Measurements from ENCODE around the gene KIF21B.

Gene KIF21B

GRCh38 chr1:201015551-201016091 is 7.9 kb downstream of the KIF21B start:
- Histone ChIP-seq H3K36me3 (ENCODE audit: control insufficient read depth in 1 of 2, insufficient read depth in 2 of 2, low read depth in 1 of 2, low read length in 2 of 2) (no peaks in the 10 kb centered on the region), H3K14ac (ENCODE audit: low read length in 2 of 2) (no peak overlapping the region), H3K9ac (ENCODE audit: low read length) (no peak overlapping the region), H4K91ac (ENCODE audit: low read length) (no peak overlapping the region), H2AK5ac (ENCODE audit: low read length, severe bottlenecking) (no peak overlapping the region), H3K4ac (ENCODE audit: low read depth in 1 of 2, low read length in 2 of 2) (no peak overlapping the region), H3K9me3 (ENCODE audit: control insufficient read depth, low read length) (no peaks in the 10 kb centered on the region), H2BK5ac (ENCODE audit: low read depth, low read length, poor library complexity, severe bottlenecking) (no peak overlapping the region), H2BK15ac (ENCODE audit: low read depth, poor library complexity, severe bottlenecking) (no peak overlapping the region), H3K79me1 (replicated peaks; ENCODE audit: low read length, poor library complexity, severe bottlenecking) (peaks cover 44% of the 10 kb centered on the region), H4K8ac (ENCODE audit: low read length) (no peak overlapping the region), H3K4me3 (ENCODE audit: insufficient read depth in 1 of 2, low read depth in 1 of 2, low read length in 2 of 2) (no peak overlapping the region), H3K27ac (ENCODE audit: low read length, poor library complexity, severe bottlenecking) (no peak overlapping the region), H2AFZ (ENCODE audit: low read depth, low read length) (no peak overlapping the region), H3K27me3 (ENCODE audit: control insufficient read depth in 1 of 2, insufficient read depth in 1 of 2, low read length in 2 of 2) (peaks cover 0 to 54% of the 10 kb centered on the region in 2 experiments), H3K23ac (ENCODE audit: low read length in 2 of 2) (no peak overlapping the region), H3K18ac (ENCODE audit: low read depth in 1 of 2, low read length in 2 of 2) (no peak overlapping the region), H2BK120ac (ENCODE audit: low read depth, low read length) (no peak overlapping the region), H3K4me1 (ENCODE audit: control insufficient read depth, insufficient read depth, low read depth, low read length) (peaks cover 47% of the 10 kb centered on the region), H2BK12ac (ENCODE audit: low read length in 2 of 2) (no peak overlapping the region), H3K4me2 (ENCODE audit: low read length, poor library complexity, severe bottlenecking) (no peak overlapping the region)
- 39% methylated on average over 5 of the region's 5 CpGs for WGBS
- DNase-seq: peak; percentile 28

GRCh38 chr1:201014816-201015200 is 8.7 kb downstream of the KIF21B start:
- no peak overlapping the region for H3K27ac ChIP-seq (ENCODE audit: low read length, poor library complexity, severe bottlenecking)
- no peak overlapping the region for H3K9ac ChIP-seq (ENCODE audit: low read length)
- no peak overlapping the region for H3K4ac ChIP-seq (ENCODE audit: low read depth in 1 of 2, low read length in 2 of 2)
- peaks cover 42% of the 10 kb centered on the region for H3K4me1 ChIP-seq (ENCODE audit: control insufficient read depth, insufficient read depth, low read depth, low read length)
- H3K4me3 ChIP-seq (ENCODE audit: insufficient read depth in 1 of 2, low read depth in 1 of 2, low read length in 2 of 2): no peak overlapping the region
- peaks cover 43% of the 10 kb centered on the region for H3K79me1 ChIP-seq (replicated peaks; ENCODE audit: low read length, poor library complexity, severe bottlenecking)
- no peak overlapping the region for H3K14ac ChIP-seq (ENCODE audit: low read length in 2 of 2)
- H2BK5ac ChIP-seq (ENCODE audit: low read depth, low read length, poor library complexity, severe bottlenecking): no peak overlapping the region
- no peak overlapping the region for H2AFZ ChIP-seq (ENCODE audit: low read depth, low read length)
- H4K8ac ChIP-seq (ENCODE audit: low read length): no peak overlapping the region
- H2AK5ac ChIP-seq (ENCODE audit: low read length, severe bottlenecking): no peak overlapping the region
- H3K23ac ChIP-seq (ENCODE audit: low read length in 2 of 2): no peak overlapping the region
- WGBS: 90% methylated on average over 3 of the region's 3 CpGs
- H3K18ac ChIP-seq (ENCODE audit: low read depth in 1 of 2, low read length in 2 of 2): no peak overlapping the region
- no peak overlapping the region for H4K91ac ChIP-seq (ENCODE audit: low read length)
- no peak overlapping the region for H2BK15ac ChIP-seq (ENCODE audit: low read depth, poor library complexity, severe bottlenecking)
- peaks cover 0 to 59% of the 10 kb centered on the region in 2 experiments for H3K27me3 ChIP-seq (ENCODE audit: control insufficient read depth in 1 of 2, insufficient read depth in 1 of 2, low read length in 2 of 2)
- no peaks in the 10 kb centered on the region for H3K36me3 ChIP-seq (ENCODE audit: control insufficient read depth in 1 of 2, insufficient read depth in 2 of 2, low read depth in 1 of 2, low read length in 2 of 2)
- no peak for DNase-seq
- no peak overlapping the region for H2BK12ac ChIP-seq (ENCODE audit: low read length in 2 of 2)
- H2BK120ac ChIP-seq (ENCODE audit: low read depth, low read length): no peak overlapping the region
- no peaks in the 10 kb centered on the region for H3K9me3 ChIP-seq (ENCODE audit: control insufficient read depth, low read length)
- no peak overlapping the region for H3K4me2 ChIP-seq (ENCODE audit: low read length, poor library complexity, severe bottlenecking)

GRCh38 chr1:201013991-201014815 is 9.3 kb downstream of the KIF21B start:
- Histone ChIP-seq H3K4me2 (ENCODE audit: low read length, poor library complexity, severe bottlenecking) (peak overlapping the region; percentile 34), H4K8ac (ENCODE audit: low read length) (no peak overlapping the region), H3K4me3 (ENCODE audit: insufficient read depth in 1 of 2, low read depth in 1 of 2, low read length in 2 of 2) (peak overlapping the region; percentile 28 to 55), H2AK5ac (ENCODE audit: low read length, severe bottlenecking) (no peak overlapping the region), H3K4me1 (ENCODE audit: control insufficient read depth, insufficient read depth, low read depth, low read length) (peaks cover 40% of the 10 kb centered on the region), H4K91ac (ENCODE audit: low read length) (peak overlapping the region; percentile 35), H3K4ac (ENCODE audit: low read depth in 1 of 2, low read length in 2 of 2) (no peak overlapping the region), H3K36me3 (ENCODE audit: control insufficient read depth in 1 of 2, insufficient read depth in 2 of 2, low read depth in 1 of 2, low read length in 2 of 2) (no peaks in the 10 kb centered on the region), H3K9me3 (ENCODE audit: control insufficient read depth, low read length) (no peaks in the 10 kb centered on the region), H3K9ac (ENCODE audit: low read length) (peak overlapping the region; percentile 18), H2AFZ (ENCODE audit: low read depth, low read length) (no peak overlapping the region), H2BK15ac (ENCODE audit: low read depth, poor library complexity, severe bottlenecking) (peak overlapping the region; percentile 2), H3K27ac (ENCODE audit: low read length, poor library complexity, severe bottlenecking) (no peak overlapping the region), H2BK120ac (ENCODE audit: low read depth, low read length) (no peak overlapping the region), H3K18ac (ENCODE audit: low read depth in 1 of 2, low read length in 2 of 2) (no peak overlapping the region), H2BK5ac (ENCODE audit: low read depth, low read length, poor library complexity, severe bottlenecking) (no peak overlapping the region), H2BK12ac (ENCODE audit: low read length in 2 of 2) (no peak overlapping the region), H3K23ac (ENCODE audit: low read length in 2 of 2) (no peak overlapping the region), H3K79me1 (replicated peaks; ENCODE audit: low read length, poor library complexity, severe bottlenecking) (peaks cover 43% of the 10 kb centered on the region), H3K14ac (ENCODE audit: low read length in 2 of 2) (no peak overlapping the region), H3K27me3 (ENCODE audit: control insufficient read depth in 1 of 2, insufficient read depth in 1 of 2, low read length in 2 of 2) (peaks cover 0 to 59% of the 10 kb centered on the region in 2 experiments)
- DNase-seq: no peak
- WGBS: 64% methylated on average over 26 of the region's 33 CpGs

GRCh38 chr1:201013031-201013485 is 10.5 kb downstream of the KIF21B start:
- Histone ChIP-seq H2BK5ac (ENCODE audit: low read depth, low read length, poor library complexity, severe bottlenecking) (no peak overlapping the region), H3K4me1 (ENCODE audit: control insufficient read depth, insufficient read depth, low read depth, low read length) (peaks cover 37% of the 10 kb centered on the region), H3K18ac (ENCODE audit: low read depth in 1 of 2, low read length in 2 of 2) (no peak overlapping the region), H2BK120ac (ENCODE audit: low read depth, low read length) (no peak overlapping the region), H3K36me3 (ENCODE audit: control insufficient read depth in 1 of 2, insufficient read depth in 2 of 2, low read depth in 1 of 2, low read length in 2 of 2) (peaks cover 0 to 6% of the 10 kb centered on the region in 2 experiments), H3K14ac (ENCODE audit: low read length in 2 of 2) (no peak overlapping the region), H4K91ac (ENCODE audit: low read length) (no peak overlapping the region), H2AK5ac (ENCODE audit: low read length, severe bottlenecking) (no peak overlapping the region), H3K79me1 (replicated peaks; ENCODE audit: low read length, poor library complexity, severe bottlenecking) (peaks cover 42% of the 10 kb centered on the region), H3K4ac (ENCODE audit: low read depth in 1 of 2, low read length in 2 of 2) (no peak overlapping the region), H3K4me2 (ENCODE audit: low read length, poor library complexity, severe bottlenecking) (no peak overlapping the region), H3K9ac (ENCODE audit: low read length) (no peak overlapping the region), H2AFZ (ENCODE audit: low read depth, low read length) (no peak overlapping the region), H3K4me3 (ENCODE audit: insufficient read depth in 1 of 2, low read depth in 1 of 2, low read length in 2 of 2) (no peak overlapping the region), H3K23ac (ENCODE audit: low read length in 2 of 2) (no peak overlapping the region), H3K27me3 (ENCODE audit: control insufficient read depth in 1 of 2, insufficient read depth in 1 of 2, low read length in 2 of 2) (peaks cover 0 to 59% of the 10 kb centered on the region in 2 experiments), H3K9me3 (ENCODE audit: control insufficient read depth, low read length) (no peaks in the 10 kb centered on the region), H2BK15ac (ENCODE audit: low read depth, poor library complexity, severe bottlenecking) (no peak overlapping the region), H2BK12ac (ENCODE audit: low read length in 2 of 2) (no peak overlapping the region), H4K8ac (ENCODE audit: low read length) (no peak overlapping the region), H3K27ac (ENCODE audit: low read length, poor library complexity, severe bottlenecking) (no peak overlapping the region)
- DNase-seq: no peak
- 94% methylated on average over 4 of the region's 4 CpGs for WGBS
